Progenitor cell of endocrine pancreas (in vitro differentiated cells): ENCODE data around the gene TMEM119. TPM values are rescaled to one million over a fixed set of nuclear protein-coding genes. Genes with fewer than 3 reads are reported as not detected.
"Not testable (repeated sequence)": the region's sequence is repeated elsewhere in the genome, so short reads cannot be mapped to it uniquely, and the experiment has no call there.

Experiments used
- DNase-seq: peaks from one replicate; pipeline ENCODE4 v3.0.0; 2021; ENCODE audit warnings: low spot score; ENCODE audit not compliant: unreplicated experiment
- H3K27ac Mint-ChIP-seq: 2 replicates; pipeline ENCODE4 v1.8.0; 2021; ENCODE audit warnings: mild to moderate bottlenecking, moderate library complexity, mixed read lengths
- H3K27me3 Mint-ChIP-seq: 2 replicates; pipeline ENCODE4 v1.8.0; 2021; ENCODE audit warnings: mixed read lengths
- H3K36me3 Mint-ChIP-seq: 2 replicates; pipeline ENCODE4 v1.8.0; 2022; ENCODE audit warnings: mixed read lengths; ENCODE audit not compliant: insufficient read depth
- H3K4me1 Mint-ChIP-seq: 2 replicates; pipeline ENCODE4 v1.8.0; 2021; ENCODE audit warnings: low read depth, mixed read lengths
- H3K4me3 Mint-ChIP-seq: 2 replicates; pipeline ENCODE4 v1.8.0; 2021; ENCODE audit warnings: low read depth, mild to moderate bottlenecking, moderate library complexity, mixed read lengths
- H3K9me3 Mint-ChIP-seq: 2 replicates; pipeline ENCODE4 v1.8.0; 2021; ENCODE audit warnings: low read depth, mixed read lengths
- CTCF ChIP-seq: fragments of 200-600 bp; sonication (generic); IDR thresholded peaks from one replicate; pipeline ENCODE4 v1.5.0; 2021; ENCODE audit warnings: antibody characterized with exemption, mild to moderate bottlenecking; ENCODE audit not compliant: unreplicated experiment
- total RNA-seq: library from RNA; stranded (reverse); gene quantifications from 2 replicates; pipeline ENCODE4 v1.2.1, GENCODE V29; 2021

Gene TMEM119
- total RNA-seq, 1 donor from 2014 or later, result not detected

DNA sequence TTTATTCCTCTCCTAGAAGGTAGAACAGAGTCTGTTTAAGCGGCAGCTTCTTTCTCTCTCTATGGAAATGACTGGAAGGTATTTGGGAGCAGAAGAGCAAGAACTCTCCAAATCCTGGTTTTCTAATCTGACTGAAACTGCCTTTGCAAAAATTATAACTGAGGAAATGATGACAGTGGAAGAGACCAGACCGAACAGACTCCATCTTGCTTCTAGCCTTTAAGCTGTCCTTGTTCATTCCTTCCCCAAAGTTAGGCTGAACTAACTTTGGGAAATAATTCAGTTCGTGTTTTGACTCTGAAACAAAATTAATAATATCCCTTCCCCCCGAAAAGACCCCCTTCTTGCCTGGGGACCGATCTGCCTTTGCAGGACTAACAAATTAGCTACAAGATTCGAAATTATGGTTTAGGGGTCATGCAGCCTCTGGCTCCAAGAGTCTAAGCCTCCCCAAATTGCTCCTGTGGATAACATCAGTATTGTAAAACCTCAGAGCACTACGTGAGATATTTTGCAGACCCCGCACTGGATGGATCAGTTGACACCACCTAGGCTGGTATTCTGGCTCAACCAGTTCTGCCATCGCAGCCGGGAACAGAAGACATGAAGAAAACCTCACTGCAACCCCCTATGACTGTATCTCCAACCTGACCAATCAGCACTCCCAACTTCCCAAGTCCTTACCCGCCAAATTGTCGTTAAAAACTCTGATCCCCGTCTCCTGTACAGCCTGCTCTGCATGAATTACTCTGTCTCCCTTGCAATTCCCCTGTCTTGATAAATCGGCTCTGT lies 21.7 kb upstream of the TMEM119 start:
- DNase-seq, result no peak
- Mint-ChIP-seq H3K4me3 (no peak overlapping the region), H3K4me1 (peaks cover 1% of the 10 kb centered on the region), H3K27me3 (peaks cover 12% of the 10 kb centered on the region), H3K36me3 (no peaks in the 10 kb centered on the region), H3K27ac (no peak overlapping the region), H3K9me3 (peaks cover 5% of the 10 kb centered on the region)
- no peak for TF ChIP-seq CTCF

GRCh38 chr12:108618953-108619274 lies 21.0 kb upstream of the TMEM119 start:
- H3K27ac Mint-ChIP-seq, H3K9me3 Mint-ChIP-seq, H3K4me3 Mint-ChIP-seq, H3K36me3 Mint-ChIP-seq, DNase-seq, H3K4me1 Mint-ChIP-seq: not testable (repeated sequence)
- H3K27me3 Mint-ChIP-seq, result peaks cover 15% of the 10 kb centered on the region

DNA sequence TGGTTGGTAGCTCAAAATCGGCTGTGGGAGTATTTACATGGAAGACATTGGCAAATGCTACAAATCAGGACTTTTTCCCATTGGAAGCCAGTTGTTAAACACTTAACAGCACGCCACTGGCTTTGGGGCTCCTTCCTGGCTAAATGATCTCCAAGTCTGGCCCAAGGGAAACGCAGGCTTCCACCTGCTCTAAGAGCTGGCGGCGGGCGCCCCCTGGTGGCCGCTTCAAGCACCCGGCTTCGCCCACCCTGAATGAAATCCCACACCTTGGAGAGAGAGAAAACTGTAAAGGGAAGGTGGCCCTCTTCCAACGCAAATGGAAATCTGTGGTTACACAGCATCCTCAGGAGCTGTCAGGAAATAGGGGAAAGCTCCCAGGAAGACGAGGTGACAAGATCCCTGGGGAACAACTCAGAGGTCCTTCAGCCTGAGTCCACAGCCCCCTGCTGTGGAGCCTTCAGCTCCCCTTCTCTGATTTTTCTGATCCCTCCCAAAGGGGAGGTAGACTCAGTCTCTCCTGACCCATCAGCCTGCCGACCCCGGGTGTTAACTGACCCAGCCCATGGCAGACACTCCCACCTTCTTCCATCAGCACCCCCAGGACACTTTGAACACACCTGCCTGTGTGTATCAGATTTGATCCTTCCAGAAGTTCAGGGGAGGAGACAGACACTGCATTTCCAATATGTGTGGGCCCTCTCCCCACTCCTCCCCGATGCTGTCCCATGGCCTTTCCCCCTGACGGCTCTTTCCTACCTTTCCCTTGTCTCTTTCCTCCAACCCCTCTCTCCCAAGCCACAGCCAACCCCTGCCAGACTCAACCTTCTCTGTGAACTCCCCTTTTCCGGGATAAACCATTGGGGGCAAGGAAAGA lies 20.4 kb upstream of the TMEM119 start:
- Mint-ChIP-seq H3K4me1 (peaks cover 1% of the 10 kb centered on the region), H3K4me3 (no peak overlapping the region), H3K36me3 (no peaks in the 10 kb centered on the region), H3K27ac (no peak overlapping the region), H3K27me3 (peaks cover 15% of the 10 kb centered on the region), H3K9me3 (peaks cover 5% of the 10 kb centered on the region)
- DNase-seq, result peak; percentile 74
- peak; percentile 98 for TF ChIP-seq CTCF

DNA sequence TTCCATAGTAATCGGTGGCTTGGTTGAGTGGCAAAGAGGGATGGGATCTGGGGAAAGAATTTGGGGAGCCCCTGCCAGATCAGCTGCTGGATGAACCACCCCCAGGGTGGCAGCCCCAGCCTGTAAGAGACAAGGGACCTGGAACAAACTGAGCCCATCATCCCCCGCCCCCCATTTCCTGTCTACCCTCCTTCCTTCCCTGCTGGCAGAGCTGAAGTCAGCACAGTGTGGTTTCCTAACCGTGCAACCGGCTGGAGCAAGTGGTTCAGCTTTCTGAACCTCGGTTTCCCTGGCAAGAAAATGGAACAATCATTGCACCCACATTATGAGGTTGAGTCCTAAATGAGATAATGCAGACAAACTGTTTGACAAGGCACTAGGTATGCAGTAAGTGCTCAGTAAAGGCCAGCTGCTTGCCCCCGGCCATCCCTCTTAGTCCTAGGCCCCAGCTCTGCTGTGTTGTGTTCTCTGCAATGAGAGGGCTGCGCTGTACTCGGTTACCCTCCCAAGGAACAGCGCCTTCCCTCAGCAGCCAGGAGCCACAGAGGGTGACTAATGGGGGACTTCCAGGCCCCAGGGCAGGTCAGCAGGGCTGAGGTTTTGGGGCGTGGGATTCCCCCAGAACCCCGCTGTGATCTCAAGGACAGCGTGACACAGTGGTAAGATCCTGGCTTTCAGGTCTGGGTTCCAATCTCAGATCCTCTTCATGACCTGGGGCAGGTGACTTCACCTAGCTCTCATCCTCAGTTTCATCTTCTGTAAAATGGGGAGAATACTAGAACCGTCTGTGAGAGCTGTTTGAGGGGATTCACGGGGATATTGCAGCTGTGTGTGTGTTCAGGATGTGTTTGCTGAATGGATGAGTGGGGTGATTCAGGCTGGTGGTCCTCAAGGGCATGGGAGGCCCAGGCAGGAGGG lies 19.3 kb upstream of the TMEM119 start:
- no peak for TF ChIP-seq CTCF
- Mint-ChIP-seq H3K9me3 (peaks cover 5% of the 10 kb centered on the region), H3K36me3 (no peaks in the 10 kb centered on the region), H3K27me3 (peaks cover 15% of the 10 kb centered on the region), H3K27ac (no peak overlapping the region), H3K4me1 (peaks cover 1% of the 10 kb centered on the region), H3K4me3 (no peak overlapping the region)
- DNase-seq, result no peak

- no peaks in the 10 kb centered on the region for H3K36me3 Mint-ChIP-seq
- no peak overlapping the region for H3K4me3 Mint-ChIP-seq
- TF ChIP-seq CTCF, result no peak
- DNase-seq, result no peak
- no peak overlapping the region for H3K27ac Mint-ChIP-seq
- H3K9me3 Mint-ChIP-seq, result peaks cover 5% of the 10 kb centered on the region
- H3K4me1 Mint-ChIP-seq, result peaks cover 1% of the 10 kb centered on the region
- H3K27me3 Mint-ChIP-seq, result peaks cover 23% of the 10 kb centered on the region
Observed at GRCh38 chr12:108616359-108616758, 18.5 kb upstream of the TMEM119 start.
